CD14-positive monocyte (primary cell): Measurements from ENCODE around the gene MFAP3. TPM values are rescaled to one million over a fixed set of nuclear protein-coding genes. Genes with fewer than 3 reads are reported as not detected.

ENCODE experiments used
- DNase-seq, 3 donors: peaks; one replicate each; pipeline ENCODE4 v3.0.0-alpha.2; 2011 to 2022
- H2AFZ ChIP-seq: 2 replicates; pipeline ENCODE4 v1.6.0; 2012; ENCODE audit warnings: mild to moderate bottlenecking, low read depth, low read length, inconsistent platforms; ENCODE audit not compliant: insufficient read depth, poor library complexity, severe bottlenecking
- H3K27ac ChIP-seq, 2 donors: 1 replicate in 1 of 2; 2 replicates in 1 of 2; pipeline ENCODE4 v1.5.1; 2012 to 2013; ENCODE audit warnings: low read length in 2 of 2, control low read depth in 1 of 2, inconsistent platforms in 1 of 2, low read depth in 1 of 2, mild to moderate bottlenecking in 1 of 2
- H3K27me3 ChIP-seq, 2 donors: one replicate each; pipeline versions ENCODE4 v1.6.0 to v1.6.1; 2011 to 2013; ENCODE audit warnings: low read length in 2 of 2; ENCODE audit not compliant: control insufficient read depth in 2 of 2, insufficient read depth in 2 of 2
- H3K36me3 ChIP-seq, 2 donors: replicated peaks in 1 of 2; 1 replicate in 1 of 2; 2 replicates in 1 of 2; pipeline versions ENCODE4 v1.5.1 to v1.6.1; 2012 to 2013; ENCODE audit warnings: low read length in 2 of 2, control low read depth in 1 of 2, inconsistent platforms in 1 of 2, mild to moderate bottlenecking in 1 of 2; ENCODE audit not compliant: insufficient read depth in 2 of 2, control insufficient read depth in 1 of 2
- H3K4me1 ChIP-seq, 2 donors: 1 replicate in 1 of 2; 2 replicates in 1 of 2; pipeline versions ENCODE4 v1.5.1 to v1.6.1; 2012 to 2013; ENCODE audit warnings: low read length in 2 of 2, control low read depth in 1 of 2, inconsistent platforms in 1 of 2, mild to moderate bottlenecking in 1 of 2, moderate library complexity in 1 of 2; ENCODE audit not compliant: insufficient read depth in 2 of 2, control insufficient read depth in 1 of 2
- H3K4me2 ChIP-seq: replicated peaks from 2 replicates; pipeline ENCODE3; 2012; ENCODE audit warnings: low read length, moderate library complexity, mild to moderate bottlenecking; ENCODE audit not compliant: poor library complexity, severe bottlenecking; ENCODE audit errors: extremely low read depth
- H3K4me3 ChIP-seq, 3 experiments: fragments of 200-600 bp in 1 of 3; sonication (generic) in 1 of 3; replicated peaks in 1 of 3; 1 replicate in 2 of 3; 2 replicates in 1 of 3; pipeline ENCODE4 v1.5.1; 2011 to 2013; ENCODE audit warnings: low read length in 3 of 3, mild to moderate bottlenecking in 3 of 3, control low read depth in 2 of 3, low read depth in 2 of 3, inconsistent platforms in 1 of 3, moderate library complexity in 1 of 3
- H3K79me2 ChIP-seq: 2 replicates; pipeline ENCODE4 v1.6.0; 2012; ENCODE audit warnings: mild to moderate bottlenecking, control low read depth, inconsistent platforms, low read length, moderate library complexity; ENCODE audit not compliant: insufficient read depth
- H3K9ac ChIP-seq: 2 replicates; pipeline ENCODE4 v1.6.0; 2017; ENCODE audit warnings: low read length, mild to moderate bottlenecking; ENCODE audit not compliant: insufficient read depth, poor library complexity, severe bottlenecking
- H3K9me3 ChIP-seq, 2 donors: replicated peaks in 1 of 2; 1 replicate in 1 of 2; 2 replicates in 1 of 2; pipeline versions ENCODE4 v1.5.1 to v1.6.1; 2012 to 2013; ENCODE audit warnings: low read length in 2 of 2, control low read depth in 1 of 2; ENCODE audit not compliant: control insufficient read depth in 1 of 2, insufficient read depth in 1 of 2
- H4K20me1 ChIP-seq: 2 replicates; pipeline ENCODE4 v1.6.0; 2012; ENCODE audit warnings: mild to moderate bottlenecking, low read length, control low read depth, moderate library complexity; ENCODE audit not compliant: insufficient read depth
- H3K27ac Mint-ChIP-seq, 7 donors: one replicate each; pipeline ENCODE4 v1.8.0; 2020; ENCODE audit warnings: mild to moderate bottlenecking in 7 of 7, mixed read lengths in 7 of 7, moderate library complexity in 6 of 7, inconsistent platforms in 2 of 7
- H3K27me3 Mint-ChIP-seq, 3 donors: one replicate each; pipeline ENCODE4 v1.8.0; 2021 to 2022; ENCODE audit warnings: low read depth in 3 of 3, mild to moderate bottlenecking in 3 of 3, mixed read lengths in 3 of 3, moderate library complexity in 3 of 3, inconsistent platforms in 1 of 3
- H3K36me3 Mint-ChIP-seq, 2 donors: one replicate each; pipeline ENCODE4 v1.8.0; 2020; ENCODE audit warnings: mixed read lengths in 2 of 2, inconsistent platforms in 1 of 2, mild to moderate bottlenecking in 1 of 2
- H3K4me1 Mint-ChIP-seq: one replicate; pipeline ENCODE4 v1.8.0; 2020; ENCODE audit warnings: mild to moderate bottlenecking, mixed read lengths
- H3K4me3 Mint-ChIP-seq, 2 donors: one replicate each; pipeline ENCODE4 v1.8.0; 2020; ENCODE audit warnings: mild to moderate bottlenecking in 2 of 2, mixed read lengths in 2 of 2, moderate library complexity in 1 of 2
- H3K9me3 Mint-ChIP-seq, 7 donors: one replicate each; pipeline ENCODE4 v1.8.0; 2020 to 2022; ENCODE audit warnings: mixed read lengths in 7 of 7, mild to moderate bottlenecking in 6 of 7, moderate library complexity in 6 of 7, inconsistent platforms in 2 of 7
- WGBS: methylation state at CpG from one replicate; pipeline ENCODE4 v1.1.5; 2013; ENCODE audit warnings: missing lambda C conversion rate; ENCODE audit not compliant: insufficient coverage; 5-methylcytosine and 5-hydroxymethylcytosine counted together
- intact Hi-C, 2 donors: fragments of 100-400 bp; cut with micrococcal nuclease; formaldehyde crosslinking; loops; one replicate each; pipeline versions ENCODE4 v1.15.0 to v1.15.1; 2023
- polyA plus RNA-seq, 3 donors: library from polyadenylated mRNA; depleted of rRNA in 1 of 3; unstranded in 2 of 3; stranded (reverse) in 1 of 3; fragments of 300-500 nt in 2 of 3; fragments of >200 nt in 1 of 3; fragmentation: Illumina TruSeq in 2 of 3; gene quantifications; 1 replicate in 2 of 3; 2 replicates in 1 of 3; pipeline ENCODE4 v1.2.3, GENCODE V29; 2012 to 2021
- TF ChIP-seq, protein P1 (sequence below): fragments of 200-600 bp; IDR thresholded peaks from one replicate; pipeline ENCODE4 v1.8.0; 2022; ENCODE audit warnings: antibody characterized with exemption, mild to moderate bottlenecking

MFAP3 gene
- polyA plus RNA-seq, 3 donors: 7.4 to 13.1 (median 8.6) TPM

DNA sequence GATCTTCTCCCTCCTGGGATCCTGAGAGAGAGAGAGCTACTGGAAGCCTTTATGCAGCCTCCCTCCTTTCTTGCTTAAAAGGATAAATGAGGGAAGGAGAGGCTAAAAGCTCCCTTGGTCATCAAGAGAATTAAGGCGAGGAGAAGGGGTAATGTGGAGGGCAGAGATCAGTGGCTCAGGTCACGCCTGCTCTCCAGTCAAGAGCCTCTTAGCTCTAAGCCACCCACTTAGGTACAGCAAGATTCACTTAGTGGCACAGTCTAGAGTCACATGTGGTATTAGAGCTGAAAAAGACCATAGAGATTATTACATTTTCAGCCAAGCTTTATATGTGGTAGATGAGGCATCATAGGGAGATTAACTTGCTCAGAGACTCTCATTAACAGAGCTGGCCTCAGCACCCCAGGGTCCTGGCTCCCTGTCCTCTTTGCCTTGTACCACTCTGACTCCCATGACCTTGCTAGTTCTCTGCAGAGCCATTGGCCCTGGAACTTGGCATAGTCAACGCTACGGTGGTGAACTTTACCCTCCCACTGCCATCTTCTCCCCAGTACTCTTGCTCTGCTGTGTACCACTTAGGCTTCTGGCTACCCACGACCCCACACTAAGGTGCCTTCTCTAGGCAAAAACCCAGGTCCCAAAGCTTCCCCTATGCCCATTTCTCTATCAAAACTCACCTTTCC lies 37.6 kb downstream of the MFAP3 start:
- H3K27ac Mint-ChIP-seq: peak overlapping the region in 1 of 7 donors; percentile 63
- H3K27me3 Mint-ChIP-seq: peaks cover 0 to 5% (median 2%) of the 10 kb centered on the region in 3 donors
- H3K9ac ChIP-seq: no peak overlapping the region
- H2AFZ ChIP-seq: no peak overlapping the region
- no peaks in the 10 kb centered on the region for H3K79me2 ChIP-seq
- WGBS: 88% methylated on average over 3 of the region's 5 CpGs
- TF ChIP-seq, protein P1, sequence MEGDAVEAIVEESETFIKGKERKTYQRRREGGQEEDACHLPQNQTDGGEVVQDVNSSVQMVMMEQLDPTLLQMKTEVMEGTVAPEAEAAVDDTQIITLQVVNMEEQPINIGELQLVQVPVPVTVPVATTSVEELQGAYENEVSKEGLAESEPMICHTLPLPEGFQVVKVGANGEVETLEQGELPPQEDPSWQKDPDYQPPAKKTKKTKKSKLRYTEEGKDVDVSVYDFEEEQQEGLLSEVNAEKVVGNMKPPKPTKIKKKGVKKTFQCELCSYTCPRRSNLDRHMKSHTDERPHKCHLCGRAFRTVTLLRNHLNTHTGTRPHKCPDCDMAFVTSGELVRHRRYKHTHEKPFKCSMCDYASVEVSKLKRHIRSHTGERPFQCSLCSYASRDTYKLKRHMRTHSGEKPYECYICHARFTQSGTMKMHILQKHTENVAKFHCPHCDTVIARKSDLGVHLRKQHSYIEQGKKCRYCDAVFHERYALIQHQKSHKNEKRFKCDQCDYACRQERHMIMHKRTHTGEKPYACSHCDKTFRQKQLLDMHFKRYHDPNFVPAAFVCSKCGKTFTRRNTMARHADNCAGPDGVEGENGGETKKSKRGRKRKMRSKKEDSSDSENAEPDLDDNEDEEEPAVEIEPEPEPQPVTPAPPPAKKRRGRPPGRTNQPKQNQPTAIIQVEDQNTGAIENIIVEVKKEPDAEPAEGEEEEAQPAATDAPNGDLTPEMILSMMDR: no peak
- no peak overlapping the region for H3K4me3 ChIP-seq
- intact Hi-C loops: no loop called here
- peaks cover 21% of the 10 kb centered on the region for H3K4me1 Mint-ChIP-seq
- no peaks in the 10 kb centered on the region for H3K27me3 ChIP-seq
- no peaks in the 10 kb centered on the region for H4K20me1 ChIP-seq
- peaks cover 7 to 27% of the 10 kb centered on the region in 2 donors for H3K4me1 ChIP-seq
- no peak for DNase-seq
- no peak overlapping the region for H3K4me2 ChIP-seq
- H3K4me3 Mint-ChIP-seq: no peak overlapping the region
- no peaks in the 10 kb centered on the region for H3K36me3 Mint-ChIP-seq
- no peaks in the 10 kb centered on the region for H3K36me3 ChIP-seq
- H3K9me3 ChIP-seq: no peaks in the 10 kb centered on the region
- no peaks in the 10 kb centered on the region for H3K9me3 Mint-ChIP-seq
- no peak overlapping the region for H3K27ac ChIP-seq

DNA sequence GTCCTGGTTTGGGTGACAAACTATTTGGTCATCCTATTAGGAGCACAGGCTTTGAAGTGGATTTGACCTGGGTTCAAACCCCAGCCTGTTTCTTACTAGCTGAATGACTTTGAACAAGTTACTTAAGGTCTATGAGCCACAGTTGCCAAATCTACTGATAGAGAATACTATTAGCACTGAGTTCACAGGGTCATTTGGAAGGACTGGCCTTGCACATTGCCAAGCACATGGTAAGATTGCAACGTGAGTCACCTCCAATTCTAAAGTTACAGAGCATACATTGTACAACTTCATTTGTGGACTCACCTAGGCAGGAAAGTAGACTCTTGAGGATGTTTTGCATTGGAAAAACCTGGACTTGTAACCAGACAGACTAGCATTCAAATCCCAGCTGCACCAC lies 38.9 kb downstream of the MFAP3 start:
- peaks cover 7 to 27% of the 10 kb centered on the region in 2 donors for H3K4me1 ChIP-seq
- Mint-ChIP-seq H3K27me3 (peaks cover 0 to 4% (median 0%) of the 10 kb centered on the region in 3 donors), H3K36me3 (no peaks in the 10 kb centered on the region), H3K4me1 (peaks cover 15% of the 10 kb centered on the region), H3K4me3 (no peak overlapping the region), H3K9me3 (no peaks in the 10 kb centered on the region), H3K27ac (no peak overlapping the region)
- no CpG with 5 or more reads among the region's 1 CpG for WGBS
- no peak overlapping the region for H3K4me2 ChIP-seq
- no peaks in the 10 kb centered on the region for H3K9me3 ChIP-seq
- intact Hi-C loops: no loop called here
- no peak overlapping the region for H3K27ac ChIP-seq
- H3K36me3 ChIP-seq: no peaks in the 10 kb centered on the region
- no peak overlapping the region for H3K4me3 ChIP-seq
- H4K20me1 ChIP-seq: no peaks in the 10 kb centered on the region
- TF ChIP-seq, protein P1: no peak
- no peak overlapping the region for H2AFZ ChIP-seq
- no peaks in the 10 kb centered on the region for H3K27me3 ChIP-seq
- H3K9ac ChIP-seq: no peak overlapping the region
- no peaks in the 10 kb centered on the region for H3K79me2 ChIP-seq
- no peak for DNase-seq
